IMR-90 (cell line): ENCODE results near the gene ADAM12. TPM values are rescaled to one million over a fixed set of nuclear protein-coding genes. Genes with fewer than 3 reads are reported as not detected.

Source experiments
- ATAC-seq: fragments of 200-7000 bp; cut with Tn5 transposase; 2 replicates; pipeline ENCODE4 v1.9.1; 2020; ENCODE audit warnings: low read depth, mild to moderate bottlenecking, moderate library complexity
- BruUV-seq: library from RNA; stranded (reverse); fragments of 400-500 nt; replicated peaks from 2 replicates; lab custom pipeline; 2021; lab: Mats Ljungman, UMichigan
- CTCF ChIA-PET: fragments of 300-600 bp; formaldehyde crosslinking; extraction: SDS; loops from one replicate; lab custom pipeline; 2021; ENCODE audit warnings: antibody characterized with exemption; lab: Yijun Ruan, JAX
- POLR2A ChIA-PET: fragments of 300-600 bp; sonication (Branson Sonifier 250); formaldehyde crosslinking; loops from one replicate; lab custom pipeline; 2022; ENCODE audit warnings: antibody characterized with exemption; ENCODE audit not compliant: unreplicated experiment; lab: Charles Lee
- DNase-seq: peaks from one replicate; pipeline ENCODE4 v3.0.0; 2013
- H2AFZ ChIP-seq: replicated peaks from 2 replicates; pipeline ENCODE3; 2013; ENCODE audit warnings: low read length, mild to moderate bottlenecking; ENCODE audit not compliant: poor library complexity
- H2AK5ac ChIP-seq: 2 replicates; pipeline ENCODE4 v1.6.1; 2013; ENCODE audit warnings: low read depth, low read length, inconsistent platforms
- H2AK9ac ChIP-seq: replicated peaks from 2 replicates; pipeline ENCODE3; 2013; ENCODE audit warnings: mild to moderate bottlenecking, low read depth, low read length, moderate library complexity; ENCODE audit not compliant: poor library complexity
- H2BK120ac ChIP-seq: 2 replicates; pipeline ENCODE4 v1.6.1; 2013; ENCODE audit warnings: low read depth, low read length, inconsistent platforms
- H2BK15ac ChIP-seq: 3 replicates; pipeline ENCODE4 v1.6.1; 2013; ENCODE audit warnings: low read depth, low read length, inconsistent platforms
- H2BK20ac ChIP-seq: 2 replicates; pipeline ENCODE4 v1.6.1; 2013; ENCODE audit warnings: low read depth, mild to moderate bottlenecking, inconsistent platforms, low read length, moderate library complexity
- H2BK5ac ChIP-seq: 2 replicates; pipeline ENCODE4 v1.6.1; 2013; ENCODE audit warnings: mild to moderate bottlenecking, low read depth, low read length, inconsistent platforms; ENCODE audit not compliant: poor library complexity, severe bottlenecking
- H3K14ac ChIP-seq: replicated peaks from 2 replicates; pipeline ENCODE4 v1.6.1; 2013; ENCODE audit warnings: low read depth, low read length, inconsistent platforms
- H3K18ac ChIP-seq: 2 replicates; pipeline ENCODE4 v1.6.1; 2013; ENCODE audit warnings: low read depth, low read length, control low read depth
- H3K23ac ChIP-seq: 2 replicates; pipeline ENCODE4 v1.6.1; 2013; ENCODE audit warnings: low read depth, low read length, inconsistent platforms
- H3K27ac ChIP-seq: 2 replicates; pipeline ENCODE4 v1.5.1; 2013; ENCODE audit warnings: mild to moderate bottlenecking, control low read depth, low read length; ENCODE audit not compliant: insufficient read depth
- H3K27me3 ChIP-seq: 2 replicates; pipeline ENCODE4 v1.6.1; 2013; ENCODE audit warnings: low read length; ENCODE audit not compliant: control insufficient read depth, insufficient read depth
- H3K36me3 ChIP-seq: 2 replicates; pipeline ENCODE4 v1.6.1; 2013; ENCODE audit warnings: low read length, mixed read lengths; ENCODE audit not compliant: control insufficient read depth, insufficient read depth
- H3K4ac ChIP-seq: 2 replicates; pipeline ENCODE4 v1.6.1; 2013; ENCODE audit warnings: low read depth, low read length, inconsistent platforms
- H3K4me1 ChIP-seq: 2 replicates; pipeline ENCODE4 v1.6.1; 2013; ENCODE audit warnings: low read length, mixed read lengths; ENCODE audit not compliant: control insufficient read depth, insufficient read depth
- H3K4me2 ChIP-seq: 2 replicates; pipeline ENCODE4 v1.6.1; 2013; ENCODE audit warnings: low read depth, mild to moderate bottlenecking, control low read depth, low read length, moderate library complexity
- H3K4me3 ChIP-seq: 2 replicates; pipeline ENCODE4 v1.5.1; 2013; ENCODE audit warnings: low read depth, mild to moderate bottlenecking, control low read depth, low read length, moderate library complexity; ENCODE audit not compliant: insufficient read depth
- H3K56ac ChIP-seq: 2 replicates; pipeline ENCODE4 v1.6.1; 2013; ENCODE audit warnings: low read length, inconsistent platforms; ENCODE audit not compliant: insufficient read depth; ENCODE audit errors: extremely low read depth
- H3K79me1 ChIP-seq, 2 experiments: 2 replicates each; pipeline ENCODE4 v1.6.1; 2013; ENCODE audit warnings: low read length in 2 of 2, inconsistent platforms in 1 of 2, low read depth in 1 of 2
- H3K9ac ChIP-seq: 2 replicates; pipeline ENCODE4 v1.6.1; 2013; ENCODE audit warnings: low read depth, low read length, control low read depth
- H3K9me1 ChIP-seq: 2 replicates; pipeline ENCODE4 v1.6.1; 2013; ENCODE audit warnings: low read length, inconsistent platforms; ENCODE audit not compliant: insufficient read depth
- H3K9me3 ChIP-seq: 2 replicates; pipeline ENCODE4 v1.6.1; 2013; ENCODE audit warnings: low read length; ENCODE audit not compliant: control insufficient read depth, insufficient read depth
- H4K20me1 ChIP-seq: 2 replicates; pipeline ENCODE4 v1.6.1; 2013; ENCODE audit warnings: low read length, inconsistent platforms; ENCODE audit not compliant: insufficient read depth
- H4K5ac ChIP-seq: 2 replicates; pipeline ENCODE4 v1.6.1; 2013; ENCODE audit warnings: mild to moderate bottlenecking, low read depth, low read length, control low read depth
- H4K8ac ChIP-seq, 2 experiments: 2 replicates each; pipeline ENCODE4 v1.6.1; 2013; ENCODE audit warnings: low read depth in 2 of 2, low read length in 2 of 2, control low read depth in 1 of 2, inconsistent platforms in 1 of 2
- H4K91ac ChIP-seq: 2 replicates; pipeline ENCODE4 v1.6.1; 2013; ENCODE audit warnings: low read depth, low read length, inconsistent platforms; ENCODE audit not compliant: insufficient read depth
- BHLHE40 ChIP-seq: fragments of 150-350 bp; IDR thresholded peaks from 2 replicates; pipeline ENCODE4 v1.6.1; 2016; ENCODE audit warnings: mild to moderate bottlenecking, low read depth, low read length
- CEBPB ChIP-seq: IDR thresholded peaks from 2 replicates; pipeline ENCODE4 v1.6.1; 2012; ENCODE audit warnings: low read depth, low read length, improper control_type of control experiment
- CHD1 ChIP-seq: IDR thresholded peaks from 2 replicates; pipeline ENCODE4 v1.6.1; 2012; ENCODE audit warnings: low read depth, low read length, improper control_type of control experiment
- CTCF ChIP-seq: conservative IDR thresholded peaks from 2 replicates; pipeline ENCODE4 v1.5.1; 2012; ENCODE audit warnings: mild to moderate bottlenecking, low read depth, low read length, improper control_type of control experiment
- ELK1 ChIP-seq: fragments of 150-350 bp; IDR thresholded peaks from 2 replicates; pipeline ENCODE4 v1.6.1; 2016; ENCODE audit warnings: low read depth, mild to moderate bottlenecking, low read length, moderate library complexity, borderline replicate concordance
- FOS ChIP-seq: fragments of 150-350 bp; IDR thresholded peaks from 2 replicates; pipeline ENCODE4 v1.6.1; 2016; ENCODE audit warnings: low read depth, low read length
- MAFK ChIP-seq: IDR thresholded peaks from 2 replicates; pipeline ENCODE4 v1.6.1; 2012; ENCODE audit warnings: low read depth, low read length, improper control_type of control experiment
- MAZ ChIP-seq: IDR thresholded peaks from 2 replicates; pipeline ENCODE4 v1.6.1; 2012; ENCODE audit warnings: low read depth, mild to moderate bottlenecking, low read length, improper control_type of control experiment, moderate library complexity, borderline replicate concordance
- MXI1 ChIP-seq: IDR thresholded peaks from 2 replicates; pipeline ENCODE4 v1.6.1; 2012; ENCODE audit warnings: low read depth, mild to moderate bottlenecking, low read length, moderate library complexity, borderline replicate concordance
- NFE2L2 ChIP-seq: fragments of 150-350 bp; IDR thresholded peaks from 2 replicates; pipeline ENCODE4 v1.6.1; 2016; ENCODE audit warnings: low read depth, mild to moderate bottlenecking, low read length
- POLR2A ChIP-seq: IDR thresholded peaks from 2 replicates; pipeline ENCODE4 v1.6.1; 2012; ENCODE audit warnings: mild to moderate bottlenecking, low read depth, low read length
- RAD21 ChIP-seq: IDR thresholded peaks from 2 replicates; pipeline ENCODE4 v1.6.1; 2012; ENCODE audit warnings: low read length, improper control_type of control experiment
- RCOR1 ChIP-seq: IDR thresholded peaks from 2 replicates; pipeline ENCODE4 v1.6.1; 2012; ENCODE audit warnings: mild to moderate bottlenecking, low read length, improper control_type of control experiment; ENCODE audit not compliant: insufficient replicate concordance
- RFX5 ChIP-seq: IDR thresholded peaks from 2 replicates; pipeline ENCODE4 v1.8.0; 2012; ENCODE audit warnings: low read depth, mild to moderate bottlenecking, low read length, moderate library complexity
- SMC3 ChIP-seq: fragments of 150-350 bp; IDR thresholded peaks from 2 replicates; pipeline ENCODE4 v1.6.1; 2016; ENCODE audit warnings: low read depth, mild to moderate bottlenecking, antibody characterized with exemption, low read length, moderate library complexity
- USF2 ChIP-seq: fragments of 150-350 bp; IDR thresholded peaks from 2 replicates; pipeline ENCODE4 v1.6.1; 2017; ENCODE audit warnings: mild to moderate bottlenecking, antibody characterized with exemption, low read length, low read depth
- WGBS, 2 experiments: methylation state at CpG; one replicate each; pipeline versions ENCODE4 v1.1.5 to v1.1.7; 2013; ENCODE audit warnings: missing lambda C conversion rate in 2 of 2; ENCODE audit not compliant: insufficient read length in 1 of 2; ENCODE audit errors: extremely low coverage in 2 of 2; 5-methylcytosine and 5-hydroxymethylcytosine counted together
- dilution Hi-C: fragments of 300-500 bp; cut with HindIII; formaldehyde crosslinking; loops from one replicate; pipeline ENCODE4 v1.14.3; 2018; ENCODE audit warnings: low sequenced_read_pairs; ENCODE audit not compliant: unreplicated experiment
- in situ Hi-C: fragments of 300-500 bp; cut with MboI; formaldehyde crosslinking; loops from 3 replicates; pipeline ENCODE4 v1.14.3; 2019; ENCODE audit warnings: low sequenced_read_pairs, inconsistent platforms, mixed read lengths
- intact Hi-C: fragments of 100-400 bp; cut with micrococcal nuclease; formaldehyde crosslinking; loops from 2 replicates; pipeline ENCODE4 v1.10.0; 2022
- polyA plus RNA-seq, 3 experiments: library from polyadenylated mRNA; depleted of rRNA; stranded (reverse); fragments of >200 nt; gene quantifications; 2 replicates each; pipeline ENCODE4 v1.2.3, GENCODE V29; 2012; ENCODE audit warnings: low replicate concordance in 1 of 3
- total RNA-seq: library from RNA; depleted of rRNA; stranded (reverse); fragments of >200 nt; gene quantifications from 2 replicates; pipeline ENCODE4 v1.2.3, GENCODE V29; 2012

Gene ADAM12
- total and polyA plus RNA-seq, 2 of the 4 experiments (the other 2 are of a cell fraction): 9.6 to 10.2 TPM

- H3K9me1 ChIP-seq: no peaks in the 10 kb centered on the region
- no peaks in the 10 kb centered on the region; the same call in 1 of the 2 replicates for H3K36me3 ChIP-seq
- peaks cover 9% of the 10 kb centered on the region for H3K4me1 ChIP-seq
- H3K23ac ChIP-seq: no peak overlapping the region
- no peak overlapping the region for H3K56ac ChIP-seq
- H2BK5ac ChIP-seq: no peak overlapping the region
- H3K14ac ChIP-seq: no peak overlapping the region
- H2AFZ ChIP-seq: no peak overlapping the region
- H3K9ac ChIP-seq: no peak overlapping the region
- H2AK9ac ChIP-seq: no peak overlapping the region
- H3K4me3 ChIP-seq: no peak overlapping the region
- WGBS, 2 experiments: no CpG with 5 or more reads among the region's 3 CpGs
- peaks cover 6% of the 10 kb centered on the region for H3K9me3 ChIP-seq
- ChIA-PET POLR2A (no interaction called here), CTCF (no interaction called here)
- H3K4me2 ChIP-seq: no peak overlapping the region
- no peak overlapping the region for H2BK120ac ChIP-seq
- no peak overlapping the region for H3K4ac ChIP-seq
- dilution Hi-C loops: no loop called here
- peaks cover 8% of the 10 kb centered on the region for H4K20me1 ChIP-seq
- no peak overlapping the region for H2BK20ac ChIP-seq
- no peak overlapping the region for H2BK15ac ChIP-seq
- H3K18ac ChIP-seq: no peak overlapping the region
- DNase-seq (no peak), ATAC-seq (no peak)
- H4K8ac ChIP-seq: no peak overlapping the region
- no peak overlapping the region for H4K91ac ChIP-seq
- no peak overlapping the region for H3K27ac ChIP-seq
- H2AK5ac ChIP-seq: no peak overlapping the region
- BruUV-seq: no TSS peak
- intact Hi-C loops: no loop called here
- TF ChIP-seq CHD1 (no peak), CEBPB (no peak), RCOR1 (no peak), ELK1 (no peak), MXI1 (no peak), RAD21 (no peak), MAZ (no peak), RFX5 (no peak), POLR2A (no peak), BHLHE40 (no peak), SMC3 (no peak), FOS (no peak), USF2 (no peak), MAFK (no peak), CTCF (no peak), NFE2L2 (no peak)
- H3K27me3 ChIP-seq: peaks cover 34% of the 10 kb centered on the region
- no peaks in the 10 kb centered on the region for H3K79me1 ChIP-seq
- in situ Hi-C loops: no loop called here
- no peak overlapping the region for H4K5ac ChIP-seq
Observed at GRCh38 chr10:126015413-126015812, 372.9 kb downstream of the ADAM12 start.
